Left lung (tissue), 10 donors: ENCODE data around the gene ARSG. TPM values are rescaled to one million over a fixed set of nuclear protein-coding genes. Genes with fewer than 3 reads are reported as not detected.
"Not testable (repeated sequence)": the region's sequence is repeated elsewhere in the genome, so short reads cannot be mapped to it uniquely, and the experiment has no call there.

Source experiments
- ATAC-seq: fragments of 200-7000 bp; cut with Tn5 transposase; one replicate; pipeline ENCODE4 v1.9.1; 2020; ENCODE audit warnings: moderate library complexity
- DNase-seq, 4 donors: peaks; one replicate each; pipeline ENCODE4 v3.0.0-alpha.2; 2013 to 2020
- H3K27ac ChIP-seq, 2 donors: fragments of 200-600 bp; sonication (generic) in 1 of 2; one replicate each; pipeline versions ENCODE4 v1.5.0 to v1.8.0; 2020 to 2021
- H3K27me3 ChIP-seq, 2 donors: fragments of 200-600 bp; sonication (generic) in 1 of 2; one replicate each; pipeline versions ENCODE4 v1.5.0 to v1.8.0; 2020 to 2021
- H3K36me3 ChIP-seq, 2 donors: fragments of 200-600 bp; sonication (generic) in 1 of 2; one replicate each; pipeline versions ENCODE4 v1.5.0 to v1.8.0; 2020 to 2021
- H3K4me1 ChIP-seq, 2 donors: fragments of 200-600 bp; one replicate each; pipeline ENCODE4 v1.8.0; 2021
- H3K4me3 ChIP-seq, 2 donors: fragments of 200-600 bp; sonication (generic) in 1 of 2; one replicate each; pipeline versions ENCODE4 v1.5.0 to v1.8.0; 2020 to 2021; ENCODE audit warnings: mild to moderate bottlenecking in 1 of 2
- H3K9me3 ChIP-seq, 2 donors: fragments of 200-600 bp; sonication (generic) in 1 of 2; one replicate each; pipeline versions ENCODE4 v1.5.0 to v1.8.0; 2020 to 2021
- intact Hi-C, 2 donors: fragments of 100-400 bp; cut with DNase I; formaldehyde crosslinking; loops; one replicate each; pipeline versions ENCODE4 v1.11.2 to v1.14.2; 2022
- polyA plus RNA-seq, 6 donors: library from polyadenylated mRNA; unstranded; fragments of 120-200 nt; gene quantifications; one replicate each; pipeline ENCODE4 v1.2.1, GENCODE V29; 2013; ENCODE audit not compliant: insufficient read length in 6 of 6
- total RNA-seq, 2 donors: library from RNA; stranded (reverse); fragmentation: NEBNext Ultra II Directional; extraction: Animal tissue kit (Norgen Biotek cat#: 25700); gene quantifications; one replicate each; pipeline ENCODE4 v1.2.1, GENCODE V29; 2021
- TF ChIP-seq, protein P1 (sequence below), 2 donors: fragments of 200-600 bp; sonication (generic) in 1 of 2; IDR thresholded peaks; one replicate each; pipeline versions ENCODE4 v1.5.0 to v1.8.0; 2021; ENCODE audit warnings: antibody characterized with exemption in 2 of 2
- donor health status: DM: no; HTN: yes; CAD: no.
- donor health status: DM: no; HTN: no; CAD: no.

Gene ARSG
- total and polyA plus RNA-seq, 8 donors = 3.4 to 10.0 (median 4.5) TPM

DNA sequence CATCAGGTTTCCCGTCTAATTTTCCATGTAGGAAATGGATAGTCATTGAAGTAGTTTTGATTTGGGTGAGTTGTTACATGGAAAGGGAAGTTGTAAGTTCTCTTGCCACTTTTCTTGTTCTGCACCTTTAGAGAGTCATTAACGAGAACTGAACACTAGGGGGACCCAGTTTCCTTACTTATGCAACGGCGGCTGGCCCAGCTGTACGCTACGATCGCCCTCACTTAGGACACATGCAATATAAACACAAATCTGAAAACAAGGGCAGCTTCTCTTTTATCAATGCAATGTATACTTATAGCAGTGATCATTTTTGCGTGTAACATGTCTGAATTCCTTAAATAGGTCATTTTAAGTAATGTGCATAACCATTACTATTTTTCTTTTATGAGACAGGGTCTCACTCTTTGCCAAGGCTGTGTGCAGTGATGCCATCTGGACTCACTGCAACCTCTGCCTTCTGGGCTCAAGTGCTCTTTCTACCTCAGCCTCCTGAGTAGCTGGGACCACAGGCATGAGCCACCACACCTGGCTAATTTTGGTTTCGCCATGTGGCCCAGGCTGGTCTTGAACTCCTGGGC lies 28.1 kb upstream of the ARSG start:
- DNase-seq (peak in 1 of 4 donors; percentile 26), ATAC-seq (peak; percentile 89)
- not testable (repeated sequence) for H3K27ac ChIP-seq, H3K27me3 ChIP-seq, H3K36me3 ChIP-seq, H3K4me3 ChIP-seq, H3K9me3 ChIP-seq
- TF ChIP-seq, protein P1, sequence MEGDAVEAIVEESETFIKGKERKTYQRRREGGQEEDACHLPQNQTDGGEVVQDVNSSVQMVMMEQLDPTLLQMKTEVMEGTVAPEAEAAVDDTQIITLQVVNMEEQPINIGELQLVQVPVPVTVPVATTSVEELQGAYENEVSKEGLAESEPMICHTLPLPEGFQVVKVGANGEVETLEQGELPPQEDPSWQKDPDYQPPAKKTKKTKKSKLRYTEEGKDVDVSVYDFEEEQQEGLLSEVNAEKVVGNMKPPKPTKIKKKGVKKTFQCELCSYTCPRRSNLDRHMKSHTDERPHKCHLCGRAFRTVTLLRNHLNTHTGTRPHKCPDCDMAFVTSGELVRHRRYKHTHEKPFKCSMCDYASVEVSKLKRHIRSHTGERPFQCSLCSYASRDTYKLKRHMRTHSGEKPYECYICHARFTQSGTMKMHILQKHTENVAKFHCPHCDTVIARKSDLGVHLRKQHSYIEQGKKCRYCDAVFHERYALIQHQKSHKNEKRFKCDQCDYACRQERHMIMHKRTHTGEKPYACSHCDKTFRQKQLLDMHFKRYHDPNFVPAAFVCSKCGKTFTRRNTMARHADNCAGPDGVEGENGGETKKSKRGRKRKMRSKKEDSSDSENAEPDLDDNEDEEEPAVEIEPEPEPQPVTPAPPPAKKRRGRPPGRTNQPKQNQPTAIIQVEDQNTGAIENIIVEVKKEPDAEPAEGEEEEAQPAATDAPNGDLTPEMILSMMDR (IDR thresholded peaks at IDR 0.05) = peak; percentile 59 to 70
- intact Hi-C loops = loop anchor here in 1 of 2 donors (5.0 kb wide), 1 partner anchor 199 kb away; no protein-coding TSS in a partner anchor
- H3K4me1 ChIP-seq = peaks cover 3 to 25% of the 10 kb centered on the region in 2 donors

DNA sequence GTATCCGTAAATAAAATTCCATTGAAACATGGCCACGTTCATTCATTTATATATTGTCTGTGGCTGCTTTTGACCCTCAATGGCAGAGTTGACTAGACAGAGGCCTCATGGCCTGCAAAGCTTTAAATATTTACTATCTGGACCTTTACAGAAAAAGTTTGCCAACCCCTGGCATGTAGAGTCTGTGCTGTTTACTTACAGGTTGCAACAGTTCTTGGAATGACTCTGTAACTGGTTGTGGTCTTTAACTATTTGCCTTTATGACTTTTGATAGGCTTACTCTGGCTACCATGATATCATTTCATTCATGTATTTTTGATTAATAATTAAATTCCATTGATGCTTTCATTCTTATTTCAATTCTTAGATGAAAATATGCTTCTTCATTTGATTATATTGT lies 25.5 kb upstream of the ARSG start:
- peak; percentile 60 for ATAC-seq
- intact Hi-C loops, H3K4me3 ChIP-seq: not testable (repeated sequence)

DNA sequence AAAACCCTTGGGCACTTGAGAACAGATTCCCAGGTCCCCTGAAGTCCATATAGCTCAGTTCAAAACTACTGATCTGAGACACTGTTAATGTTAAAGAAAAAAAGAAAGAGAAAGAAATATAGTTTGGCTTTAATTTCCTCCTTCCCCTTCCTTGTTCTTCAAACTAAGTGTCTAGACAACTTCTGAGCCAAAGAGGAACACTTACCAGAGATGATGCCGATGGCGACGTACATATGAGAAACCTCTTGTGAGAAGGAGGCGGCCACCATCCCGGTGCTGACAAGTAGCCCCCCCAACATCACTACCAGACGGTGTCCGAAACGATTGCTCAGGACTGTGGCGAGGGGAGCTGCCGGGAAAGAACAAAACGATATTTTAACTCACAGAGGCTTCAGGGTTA lies 17.6 kb upstream of the ARSG start:
- intact Hi-C loops = loop anchor here in 1 of 2 donors (10.0 kb wide), 1 partner anchor 131 kb away; no protein-coding TSS in a partner anchor
- no peaks in the 10 kb centered on the region for H3K27me3 ChIP-seq
- H3K4me1 ChIP-seq = no peaks in the 10 kb centered on the region
- TF ChIP-seq, protein P1 (IDR thresholded peaks at IDR 0.05) = no peak
- H3K36me3 ChIP-seq = peaks cover 0 to 60% of the 10 kb centered on the region in 2 donors
- H3K9me3 ChIP-seq = peaks cover 0 to 8% of the 10 kb centered on the region in 2 donors
- no peak for ATAC-seq
- DNase-seq = no peak
- no peak overlapping the region for H3K4me3 ChIP-seq
- H3K27ac ChIP-seq = no peak overlapping the region

More for the DNA sequence above, 25.5 kb upstream of the ARSG start:
- H3K36me3 ChIP-seq = peaks cover 0 to 13% of the 10 kb centered on the region in 2 donors
- not testable (repeated sequence) for DNase-seq, H3K9me3 ChIP-seq, H3K27me3 ChIP-seq, H3K27ac ChIP-seq
- peaks cover 3 to 11% of the 10 kb centered on the region in 2 donors for H3K4me1 ChIP-seq

DNA sequence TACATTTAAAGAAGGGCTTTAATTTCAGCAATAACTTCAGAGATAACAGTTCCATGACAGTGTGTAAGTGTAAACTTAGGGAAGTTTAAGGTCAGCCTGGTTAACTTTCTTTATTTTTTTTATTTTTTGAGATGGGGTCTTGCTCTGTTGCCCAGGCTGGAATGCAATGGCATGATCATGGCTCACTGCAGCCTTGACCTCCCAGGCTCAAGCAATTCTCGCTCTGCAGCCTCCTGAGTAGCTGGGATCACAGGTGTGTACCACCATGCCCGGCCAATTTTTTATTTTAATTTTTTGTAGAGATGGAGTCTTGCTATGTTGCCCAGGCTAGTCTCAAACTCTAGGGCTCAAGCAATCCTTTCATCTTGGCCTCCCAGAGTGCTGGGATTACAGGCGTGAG lies 15.0 kb upstream of the ARSG start:
- not testable (repeated sequence) for H3K9me3 ChIP-seq, ATAC-seq, H3K27me3 ChIP-seq, H3K27ac ChIP-seq, DNase-seq, H3K4me1 ChIP-seq, H3K4me3 ChIP-seq
- H3K36me3 ChIP-seq = peaks cover 0 to 45% of the 10 kb centered on the region in 2 donors
- intact Hi-C loops = loop anchor here in 1 of 2 donors (10.0 kb wide), 1 partner anchor 128 kb away; no protein-coding TSS in a partner anchor

DNA sequence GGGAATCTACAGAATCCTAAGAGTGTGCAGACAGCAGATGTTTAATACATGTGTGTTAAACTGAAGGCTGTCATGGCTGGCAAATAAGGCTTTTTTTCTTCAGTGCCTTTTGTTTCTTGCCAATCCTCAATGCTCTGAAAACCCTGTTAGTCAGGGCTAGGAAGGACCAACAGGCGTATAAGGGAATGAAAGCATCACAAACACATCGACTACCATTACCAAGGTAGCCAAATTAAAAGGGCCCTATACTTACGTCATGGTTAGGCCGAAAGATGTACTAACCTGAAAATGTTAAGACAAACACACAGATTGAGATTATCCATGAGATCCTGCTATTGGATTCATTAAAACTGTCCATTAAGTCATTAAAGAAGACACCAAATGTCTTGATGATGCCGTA lies 13.5 kb upstream of the ARSG start:
- intact Hi-C loops = loop anchor here in 1 of 2 donors (10.0 kb wide), 1 partner anchor 127 kb away; no protein-coding TSS in a partner anchor
- no peak for ATAC-seq
- Histone ChIP-seq H3K4me1 (no peaks in the 10 kb centered on the region), H3K27ac (no peak overlapping the region), H3K9me3 (peaks cover 0 to 8% of the 10 kb centered on the region in 2 donors), H3K36me3 (peaks cover 0 to 30% of the 10 kb centered on the region in 2 donors), H3K27me3 (no peaks in the 10 kb centered on the region), H3K4me3 (no peak overlapping the region)
- no peak for DNase-seq
- TF ChIP-seq, protein P1 (IDR thresholded peaks at IDR 0.05) = no peak

DNA sequence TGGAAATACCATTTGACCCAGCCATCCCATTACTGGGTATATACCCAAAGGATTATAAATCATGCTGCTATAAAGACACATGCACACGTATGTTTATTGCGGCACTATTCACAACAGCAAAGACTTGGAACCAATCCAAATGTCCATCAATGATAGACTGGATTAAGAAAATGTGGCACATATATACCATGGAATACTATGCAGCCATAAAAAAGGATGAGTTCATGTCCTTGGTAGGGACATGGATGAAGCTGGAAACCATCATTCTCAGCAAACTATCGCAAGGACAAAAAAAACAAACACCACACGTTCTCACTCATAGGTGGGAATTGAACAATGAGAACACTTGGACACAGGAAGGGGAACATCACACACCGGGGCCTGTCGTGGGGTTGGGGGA lies 9.3 kb upstream of the ARSG start:
- H3K4me3 ChIP-seq, H3K9me3 ChIP-seq, intact Hi-C loops, H3K4me1 ChIP-seq, H3K27ac ChIP-seq, DNase-seq, ATAC-seq, H3K27me3 ChIP-seq: not testable (repeated sequence)
- peaks cover 0 to 14% of the 10 kb centered on the region in 2 donors for H3K36me3 ChIP-seq
